ENCODE results near the gene TDP1. TPM values are rescaled to one million over a fixed set of nuclear protein-coding genes. Genes with fewer than 3 reads are reported as not detected.

TDP1 gene
- total and polyA plus RNA-seq, 4 donors: 2.1 to 23.6 (median 8.5) TPM

DNA sequence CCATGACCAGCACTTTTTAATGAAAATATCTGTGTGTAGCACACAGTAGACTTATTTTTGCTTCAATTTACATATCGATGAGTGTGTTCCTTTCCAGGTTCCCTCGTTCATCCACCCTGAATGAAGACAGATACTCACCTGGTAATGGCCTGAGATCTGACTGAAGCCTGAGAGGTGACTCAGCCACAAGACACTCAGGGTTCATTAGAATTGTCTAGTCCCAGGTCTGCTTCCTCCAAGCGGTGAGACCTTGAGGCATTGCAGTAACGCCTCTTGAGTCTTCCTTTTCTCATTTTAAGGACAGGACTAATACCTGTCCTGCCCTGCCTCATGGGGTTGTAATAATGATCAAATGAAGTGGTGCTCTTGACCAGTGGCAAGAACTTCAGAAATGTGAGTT lies 94.5 kb downstream of the TDP1 start:
- Histone ChIP-seq H3K9me3 (ENCODE audit: control insufficient read depth in 4 of 4, insufficient read depth in 3 of 4, low read length in 3 of 4) (peaks cover 0 to 1% (median 0%) of the 10 kb centered on the region in 4 donors), H3K9ac (ENCODE audit: insufficient read depth in 1 of 2, low read length in 2 of 2) (no peak overlapping the region), H3K36me3 (ENCODE audit: control insufficient read depth in 4 of 4, insufficient read depth in 4 of 4, low read length in 4 of 4) (no peaks in the 10 kb centered on the region), H3K27me3 (ENCODE audit: control insufficient read depth in 3 of 3, insufficient read depth in 3 of 3, low read length in 2 of 3) (peaks cover 0 to 35% (median 6%) of the 10 kb centered on the region in 3 donors), H3K27ac (ENCODE audit: low read depth in 1 of 2, low read length in 1 of 2) (no peak overlapping the region), H3K4me1 (ENCODE audit: control insufficient read depth in 5 of 5, insufficient read depth in 5 of 5, low read length in 5 of 5) (no peaks in the 10 kb centered on the region), H3K4me3 (no peak overlapping the region)
- ATAC-seq (ENCODE audit: insufficient read depth, low FRiP score) (no peak), DNase-seq (no peak)
- 94 to 96% methylated on average over 4 of the region's 4 CpGs for WGBS, 2 donors
- TF ChIP-seq, protein P1, sequence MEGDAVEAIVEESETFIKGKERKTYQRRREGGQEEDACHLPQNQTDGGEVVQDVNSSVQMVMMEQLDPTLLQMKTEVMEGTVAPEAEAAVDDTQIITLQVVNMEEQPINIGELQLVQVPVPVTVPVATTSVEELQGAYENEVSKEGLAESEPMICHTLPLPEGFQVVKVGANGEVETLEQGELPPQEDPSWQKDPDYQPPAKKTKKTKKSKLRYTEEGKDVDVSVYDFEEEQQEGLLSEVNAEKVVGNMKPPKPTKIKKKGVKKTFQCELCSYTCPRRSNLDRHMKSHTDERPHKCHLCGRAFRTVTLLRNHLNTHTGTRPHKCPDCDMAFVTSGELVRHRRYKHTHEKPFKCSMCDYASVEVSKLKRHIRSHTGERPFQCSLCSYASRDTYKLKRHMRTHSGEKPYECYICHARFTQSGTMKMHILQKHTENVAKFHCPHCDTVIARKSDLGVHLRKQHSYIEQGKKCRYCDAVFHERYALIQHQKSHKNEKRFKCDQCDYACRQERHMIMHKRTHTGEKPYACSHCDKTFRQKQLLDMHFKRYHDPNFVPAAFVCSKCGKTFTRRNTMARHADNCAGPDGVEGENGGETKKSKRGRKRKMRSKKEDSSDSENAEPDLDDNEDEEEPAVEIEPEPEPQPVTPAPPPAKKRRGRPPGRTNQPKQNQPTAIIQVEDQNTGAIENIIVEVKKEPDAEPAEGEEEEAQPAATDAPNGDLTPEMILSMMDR (IDR thresholded peaks at IDR 0.05; ENCODE audit: control extremely low read depth, extremely low read depth): no peak

DNA sequence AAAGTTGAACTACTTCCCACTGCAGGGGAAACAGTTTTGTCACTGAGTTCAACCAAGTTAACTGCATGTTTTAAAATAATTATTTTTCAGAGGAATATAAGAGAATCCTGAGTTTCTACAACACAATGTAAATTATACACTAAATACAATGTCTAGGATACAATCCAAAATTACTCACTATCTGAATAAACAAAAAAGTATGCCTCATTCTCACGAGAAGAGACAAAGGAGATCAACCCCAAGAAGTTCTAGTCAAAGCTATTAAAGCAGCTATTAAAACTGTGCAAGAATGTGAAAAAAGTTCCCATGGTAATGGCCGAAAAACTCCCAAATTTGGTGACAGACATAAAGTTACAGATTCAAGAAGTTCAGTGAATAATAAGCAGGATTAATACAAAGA lies 97.3 kb downstream of the TDP1 start:
- Histone ChIP-seq H3K4me3 (no peak overlapping the region), H3K27me3 (ENCODE audit: control insufficient read depth in 3 of 3, insufficient read depth in 3 of 3, low read length in 2 of 3) (peaks cover 4 to 55% (median 15%) of the 10 kb centered on the region in 3 donors), H3K36me3 (ENCODE audit: control insufficient read depth in 4 of 4, insufficient read depth in 4 of 4, low read length in 4 of 4) (no peaks in the 10 kb centered on the region), H3K27ac (ENCODE audit: low read depth in 1 of 2, low read length in 1 of 2) (no peak overlapping the region), H3K4me1 (ENCODE audit: control insufficient read depth in 5 of 5, insufficient read depth in 5 of 5, low read length in 5 of 5) (no peaks in the 10 kb centered on the region), H3K9me3 (ENCODE audit: control insufficient read depth in 4 of 4, insufficient read depth in 3 of 4, low read length in 3 of 4) (no peaks in the 10 kb centered on the region), H3K9ac (ENCODE audit: insufficient read depth in 1 of 2, low read length in 2 of 2) (no peak overlapping the region)
- ATAC-seq (ENCODE audit: insufficient read depth, low FRiP score) (no peak), DNase-seq (no peak)
- 70 to 74% methylated on average over 2 of the region's 2 CpGs for WGBS, 2 donors
- TF ChIP-seq, protein P1 (IDR thresholded peaks at IDR 0.05; ENCODE audit: control extremely low read depth, extremely low read depth): no peak

DNA sequence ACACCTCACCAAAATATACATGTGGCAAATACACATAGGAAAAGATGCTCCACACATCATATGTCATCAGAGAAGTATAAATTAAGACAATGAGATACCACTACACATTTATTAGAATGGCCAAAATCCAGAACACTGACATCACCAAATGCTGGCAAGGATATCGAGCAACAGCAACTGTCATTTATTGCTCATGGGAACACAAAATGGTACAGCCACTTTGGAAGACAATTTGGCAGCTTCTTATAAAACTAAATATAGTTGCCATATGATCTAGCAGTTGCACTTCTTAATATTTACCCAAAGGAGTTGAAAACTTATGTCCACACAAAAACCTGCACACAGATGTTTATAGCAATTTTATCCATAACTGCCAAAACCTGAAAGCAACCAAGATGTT lies 99.1 kb downstream of the TDP1 start:
- Histone ChIP-seq H3K4me1 (ENCODE audit: control insufficient read depth in 5 of 5, insufficient read depth in 5 of 5, low read length in 5 of 5) (no peaks in the 10 kb centered on the region), H3K4me3 (no peak overlapping the region), H3K27me3 (ENCODE audit: control insufficient read depth in 3 of 3, insufficient read depth in 3 of 3, low read length in 2 of 3) (peaks cover 4 to 65% (median 32%) of the 10 kb centered on the region in 3 donors), H3K27ac (ENCODE audit: low read depth in 1 of 2, low read length in 1 of 2) (no peak overlapping the region), H3K36me3 (ENCODE audit: control insufficient read depth in 4 of 4, insufficient read depth in 4 of 4, low read length in 4 of 4) (no peaks in the 10 kb centered on the region), H3K9me3 (ENCODE audit: control insufficient read depth in 4 of 4, insufficient read depth in 3 of 4, low read length in 3 of 4) (no peaks in the 10 kb centered on the region), H3K9ac (ENCODE audit: insufficient read depth in 1 of 2, low read length in 2 of 2) (no peak overlapping the region)
- ATAC-seq (ENCODE audit: insufficient read depth, low FRiP score) (no peak), DNase-seq (no peak)
- TF ChIP-seq, protein P1 (IDR thresholded peaks at IDR 0.05; ENCODE audit: control extremely low read depth, extremely low read depth): no peak
- 85 to 94% methylated on average over 1 of the region's 1 CpG for WGBS, 2 donors

DNA sequence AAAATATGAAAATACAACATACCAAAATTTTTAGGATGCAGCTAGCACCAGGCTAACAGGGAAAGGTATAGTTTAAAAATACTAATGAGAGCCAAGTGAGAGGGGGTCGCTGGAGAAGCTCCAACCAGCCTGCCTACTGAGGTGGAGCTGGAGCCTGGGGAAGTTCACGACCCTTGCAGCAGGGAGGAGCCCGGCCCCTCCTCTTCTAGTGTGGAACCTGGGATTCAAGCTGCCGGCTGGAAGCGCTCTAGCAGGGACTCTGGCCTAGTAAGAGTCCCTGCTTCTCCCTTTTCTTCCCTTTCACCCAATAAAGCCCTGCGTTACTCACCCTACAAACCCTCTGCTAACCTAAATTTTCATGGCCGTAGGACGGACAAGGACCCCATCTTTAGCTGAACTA lies 101.1 kb downstream of the TDP1 start:
- TF ChIP-seq, protein P1 (IDR thresholded peaks at IDR 0.05; ENCODE audit: control extremely low read depth, extremely low read depth): no peak
- WGBS, 2 donors: 54 to 63% methylated on average over 8 of the region's 8 CpGs
- peaks cover 0 to 16% (median 0%) of the 10 kb centered on the region in 5 donors for H3K4me1 ChIP-seq (ENCODE audit: control insufficient read depth in 5 of 5, insufficient read depth in 5 of 5, low read length in 5 of 5)
- peaks cover 14 to 70% (median 41%) of the 10 kb centered on the region in 3 donors for H3K27me3 ChIP-seq (ENCODE audit: control insufficient read depth in 3 of 3, insufficient read depth in 3 of 3, low read length in 2 of 3)
- H3K9ac ChIP-seq (ENCODE audit: insufficient read depth in 1 of 2, low read length in 2 of 2): no peak overlapping the region
- peaks cover 0 to 5% (median 0%) of the 10 kb centered on the region in 4 donors for H3K9me3 ChIP-seq (ENCODE audit: control insufficient read depth in 4 of 4, insufficient read depth in 3 of 4, low read length in 3 of 4)
- DNase-seq: no peak
- ATAC-seq (ENCODE audit: insufficient read depth, low FRiP score): no peak
- H3K27ac ChIP-seq (ENCODE audit: low read depth in 1 of 2, low read length in 1 of 2): no peak overlapping the region
- H3K36me3 ChIP-seq (ENCODE audit: control insufficient read depth in 4 of 4, insufficient read depth in 4 of 4, low read length in 4 of 4): no peaks in the 10 kb centered on the region
- H3K4me3 ChIP-seq: no peak overlapping the region

Measured in lung (tissue), 12 donors.